Measurements from ENCODE around the gene ARID1B.

ARID1B gene

GRCh38 chr6:157249826-157250225, 472.6 kb downstream of the ARID1B start:
- DNase-seq (ENCODE audit: low read depth): no peak

GRCh38 chr6:157251586-157252247, 474.5 kb downstream of the ARID1B start:
- no peak for DNase-seq (ENCODE audit: low read depth)

GRCh38 chr6:157253017-157253416, 475.8 kb downstream of the ARID1B start:
- DNase-seq (ENCODE audit: low read depth): no peak

- no peak for DNase-seq (ENCODE audit: low read depth)
These were observed 476.5 kb downstream of the ARID1B start for GRCh38 chr6:157253699-157254098.

- DNase-seq (ENCODE audit: low read depth): no peak
These were observed 477.4 kb downstream of the ARID1B start for GRCh38 chr6:157254538-157254937.

GRCh38 chr6:157255079-157255478, 477.9 kb downstream of the ARID1B start:
- no peak for DNase-seq (ENCODE audit: low read depth)

- DNase-seq (ENCODE audit: low read depth): no peak
These were observed 481.7 kb downstream of the ARID1B start for GRCh38 chr6:157258878-157259277.

GRCh38 chr6:157259443-157259842, 482.3 kb downstream of the ARID1B start:
- DNase-seq (ENCODE audit: low read depth): no peak
